ENCODE results near the gene MCF2L. TPM values are rescaled to one million over a fixed set of nuclear protein-coding genes. Genes with fewer than 3 reads are reported as not detected.
A peak's percentile ranks its signal among the peaks of the same experiment; 100 is the strongest.

MCF2L gene
- total RNA-seq, 1 donor from 2014 or later = 69.7 TPM

DNA sequence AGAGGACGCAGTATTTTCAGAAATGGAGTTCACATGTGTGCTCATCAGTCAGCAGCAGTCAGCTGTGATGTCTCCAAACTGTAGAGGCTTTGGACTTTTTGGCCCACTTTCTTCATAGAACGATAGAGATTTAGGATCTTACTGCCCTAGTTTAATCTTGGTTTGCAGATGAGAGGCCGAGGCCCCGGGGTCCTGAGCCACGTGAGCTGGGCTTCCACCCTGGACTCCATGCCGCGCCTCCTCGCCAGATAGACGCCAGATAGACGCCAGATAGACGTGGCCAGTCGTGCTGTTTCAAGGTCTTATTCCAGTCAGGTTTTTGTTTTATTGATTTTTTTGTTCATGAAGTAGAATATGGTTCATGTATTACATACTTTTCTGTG lies 11.7 kb upstream of the MCF2L start:
- Histone ChIP-seq H3K27ac (no peak overlapping the region), H3K27me3 (no peaks in the 10 kb centered on the region), H3K9me3 (no peaks in the 10 kb centered on the region), H3K4me1 (peaks cover 4% of the 10 kb centered on the region), H3K4me3 (no peak overlapping the region), H3K36me3 (no peaks in the 10 kb centered on the region)
- no peak for DNase-seq
- intact Hi-C loops (cut with DNase I) = no loop called here
- TF ChIP-seq, protein P1, sequence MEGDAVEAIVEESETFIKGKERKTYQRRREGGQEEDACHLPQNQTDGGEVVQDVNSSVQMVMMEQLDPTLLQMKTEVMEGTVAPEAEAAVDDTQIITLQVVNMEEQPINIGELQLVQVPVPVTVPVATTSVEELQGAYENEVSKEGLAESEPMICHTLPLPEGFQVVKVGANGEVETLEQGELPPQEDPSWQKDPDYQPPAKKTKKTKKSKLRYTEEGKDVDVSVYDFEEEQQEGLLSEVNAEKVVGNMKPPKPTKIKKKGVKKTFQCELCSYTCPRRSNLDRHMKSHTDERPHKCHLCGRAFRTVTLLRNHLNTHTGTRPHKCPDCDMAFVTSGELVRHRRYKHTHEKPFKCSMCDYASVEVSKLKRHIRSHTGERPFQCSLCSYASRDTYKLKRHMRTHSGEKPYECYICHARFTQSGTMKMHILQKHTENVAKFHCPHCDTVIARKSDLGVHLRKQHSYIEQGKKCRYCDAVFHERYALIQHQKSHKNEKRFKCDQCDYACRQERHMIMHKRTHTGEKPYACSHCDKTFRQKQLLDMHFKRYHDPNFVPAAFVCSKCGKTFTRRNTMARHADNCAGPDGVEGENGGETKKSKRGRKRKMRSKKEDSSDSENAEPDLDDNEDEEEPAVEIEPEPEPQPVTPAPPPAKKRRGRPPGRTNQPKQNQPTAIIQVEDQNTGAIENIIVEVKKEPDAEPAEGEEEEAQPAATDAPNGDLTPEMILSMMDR (IDR thresholded peaks at IDR 0.05) = no peak
- ATAC-seq = no peak

DNA sequence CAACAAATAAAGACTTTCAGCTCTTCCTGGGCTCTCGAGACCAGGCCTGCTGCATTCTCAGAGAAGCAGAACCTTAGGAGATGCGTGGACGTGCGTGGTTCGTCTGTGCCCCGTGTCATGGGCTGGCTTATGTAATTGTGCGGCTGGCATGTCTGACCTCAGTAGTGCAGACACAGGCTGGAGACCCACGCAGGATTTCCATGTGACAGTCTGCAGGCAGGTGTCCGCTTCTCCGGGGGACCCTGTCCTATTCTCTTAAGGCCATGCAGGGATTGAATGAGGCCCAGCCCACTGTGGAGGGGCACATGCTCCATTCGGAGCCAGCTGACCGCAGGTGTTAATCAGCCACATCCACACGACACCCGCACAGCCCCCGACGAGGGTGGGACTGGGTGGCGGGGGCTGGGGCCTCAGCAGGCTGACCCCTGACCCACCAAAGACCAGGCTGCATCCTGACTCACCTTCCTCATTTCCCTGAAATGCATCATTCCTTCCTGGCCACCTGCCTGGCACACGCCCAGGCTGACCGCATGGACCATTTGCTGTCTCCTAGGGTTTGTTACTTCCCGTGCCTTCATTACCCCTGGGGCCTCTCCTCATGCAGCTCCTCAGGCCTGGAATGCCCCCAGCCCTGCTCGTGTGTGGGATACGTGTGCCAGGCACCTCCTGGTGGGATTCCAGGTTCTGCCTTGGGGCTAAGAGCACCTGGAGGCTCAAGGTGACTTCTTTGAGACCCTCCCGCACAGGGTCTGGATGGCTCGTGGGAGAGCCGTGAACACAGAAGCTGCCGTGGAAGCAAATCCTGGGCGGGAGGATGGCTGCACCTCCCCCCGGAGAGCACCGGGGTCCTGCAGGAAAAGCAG lies 10.7 kb upstream of the MCF2L start:
- no peak overlapping the region for H3K4me3 ChIP-seq
- no peak for DNase-seq
- ATAC-seq = no peak
- intact Hi-C loops (cut with DNase I) = no loop called here
- H3K27ac ChIP-seq = peak overlapping the region; percentile 84
- H3K27me3 ChIP-seq = no peaks in the 10 kb centered on the region
- no peaks in the 10 kb centered on the region for H3K36me3 ChIP-seq
- peaks cover 4% of the 10 kb centered on the region for H3K4me1 ChIP-seq
- H3K9me3 ChIP-seq = no peaks in the 10 kb centered on the region
- TF ChIP-seq, protein P1 (IDR thresholded peaks at IDR 0.05) = no peak

GRCh38 chr13:112959206-112959605 lies 9.8 kb upstream of the MCF2L start:
- DNase-seq (no peak), ATAC-seq (peak; percentile 57)
- intact Hi-C loops (cut with DNase I) = no loop called here
- H3K27me3 ChIP-seq = no peaks in the 10 kb centered on the region
- H3K4me1 ChIP-seq = peaks cover 4% of the 10 kb centered on the region
- TF ChIP-seq, protein P1 (IDR thresholded peaks at IDR 0.05) = no peak
- H3K36me3 ChIP-seq = no peaks in the 10 kb centered on the region
- no peaks in the 10 kb centered on the region for H3K9me3 ChIP-seq
- H3K27ac ChIP-seq = peak overlapping the region; percentile 81
- no peak overlapping the region for H3K4me3 ChIP-seq

GRCh38 chr13:112959701-112960542 lies 9.1 kb upstream of the MCF2L start:
- H3K4me3 ChIP-seq = no peak overlapping the region
- TF ChIP-seq, protein P1 (IDR thresholded peaks at IDR 0.05) = no peak
- H3K9me3 ChIP-seq = no peaks in the 10 kb centered on the region
- H3K27ac ChIP-seq = peak overlapping the region; percentile 81
- intact Hi-C loops (cut with DNase I) = no loop called here
- ATAC-seq (no peak), DNase-seq (peak; percentile 56)
- peaks cover 4% of the 10 kb centered on the region for H3K4me1 ChIP-seq
- no peaks in the 10 kb centered on the region for H3K27me3 ChIP-seq
- no peaks in the 10 kb centered on the region for H3K36me3 ChIP-seq

DNA sequence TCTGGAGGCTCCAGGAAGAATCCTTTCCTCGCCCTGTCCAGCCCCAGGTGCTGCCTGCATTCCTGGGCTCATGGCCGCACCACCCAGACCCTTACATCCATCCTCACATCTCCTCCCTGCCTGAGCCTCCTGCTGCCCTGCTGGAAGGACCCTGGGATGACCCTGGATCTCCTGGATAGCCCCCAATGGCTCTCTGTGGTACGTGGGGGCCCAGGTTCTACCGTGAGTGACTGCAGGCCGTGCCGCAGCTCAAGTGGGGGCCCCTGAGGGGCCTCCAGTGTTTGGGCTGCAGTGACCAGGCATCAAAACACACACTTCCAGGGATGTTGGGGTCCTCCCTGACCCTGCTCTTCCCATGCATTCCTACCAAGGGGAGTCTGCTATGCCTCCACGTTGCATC lies 8.3 kb upstream of the MCF2L start:
- ATAC-seq = no peak
- Histone ChIP-seq H3K27me3 (no peaks in the 10 kb centered on the region), H3K4me1 (peaks cover 8% of the 10 kb centered on the region), H3K4me3 (no peak overlapping the region), H3K9me3 (no peaks in the 10 kb centered on the region), H3K27ac (peak overlapping the region; percentile 81), H3K36me3 (no peaks in the 10 kb centered on the region)
- intact Hi-C loops (cut with DNase I) = no loop called here
- TF ChIP-seq, protein P1 (IDR thresholded peaks at IDR 0.05) = no peak
- DNase-seq = no peak
